ENCODE results near the gene MED23.
A peak's percentile ranks its signal among the peaks of the same experiment; 100 is the strongest.

Gene MED23

GRCh38 chr6:131627724-131628682 is at the start of gene MED23:
Gene MED23 (minus strand): TSS chr6:131628242. CDS start chr6:131628049, 193 bp downstream.
- peak; percentile 85 to 96 for DNase-seq

- no peak for DNase-seq
Measured at GRCh38 chr6:131673184-131673583, 45.1 kb upstream of the MED23 start.

- DNase-seq, result no peak
Measured at GRCh38 chr6:131669891-131670290, 41.8 kb upstream of the MED23 start.

GRCh38 chr6:131663578-131664165 is 35.6 kb upstream of the MED23 start:
- DNase-seq, result no peak

GRCh38 chr6:131660195-131660594 is 32.2 kb upstream of the MED23 start:
- DNase-seq, result no peak

GRCh38 chr6:131658287-131658686 is 30.2 kb upstream of the MED23 start:
- no peak for DNase-seq

- no peak for DNase-seq
Measured at GRCh38 chr6:131657630-131658111, 29.6 kb upstream of the MED23 start.

GRCh38 chr6:131657222-131657621 is 29.2 kb upstream of the MED23 start:
- no peak for DNase-seq

GRCh38 chr6:131656667-131657066 is 28.6 kb upstream of the MED23 start:
- no peak for DNase-seq

GRCh38 chr6:131655951-131656350 is 27.9 kb upstream of the MED23 start:
- DNase-seq, result no peak

GRCh38 chr6:131655387-131655786 is 27.3 kb upstream of the MED23 start:
- no peak for DNase-seq

GRCh38 chr6:131654326-131654725 is 26.3 kb upstream of the MED23 start:
- no peak for DNase-seq

GRCh38 chr6:131652472-131652871 is 24.4 kb upstream of the MED23 start:
- no peak for DNase-seq

GRCh38 chr6:131651782-131652181 is 23.7 kb upstream of the MED23 start:
- DNase-seq, result no peak

GRCh38 chr6:131646249-131646670 is 18.2 kb upstream of the MED23 start:
- no peak for DNase-seq

- DNase-seq, result no peak
Measured at GRCh38 chr6:131645846-131646245, 17.8 kb upstream of the MED23 start.

GRCh38 chr6:131644921-131645320 is 16.9 kb upstream of the MED23 start:
- DNase-seq, result no peak

- DNase-seq, result no peak
Measured at GRCh38 chr6:131643855-131644460, 15.9 kb upstream of the MED23 start.

GRCh38 chr6:131642987-131643611 is 15.1 kb upstream of the MED23 start:
- no peak for DNase-seq

- no peak for DNase-seq
Measured at GRCh38 chr6:131642565-131642964, 14.5 kb upstream of the MED23 start.

GRCh38 chr6:131641554-131641953 is 13.5 kb upstream of the MED23 start:
- no peak for DNase-seq

GRCh38 chr6:131640576-131640975 is 12.5 kb upstream of the MED23 start:
- DNase-seq, result no peak

GRCh38 chr6:131640100-131640499 is 12.1 kb upstream of the MED23 start:
- no peak for DNase-seq

All from NCI-H526 (cell line).